Stimulated activated CD4-positive, alpha-beta T cell treated with anti-CD3 and anti-CD28 coated beads, Interleukin-12 subunit alpha, Interleukin-12 subunit beta, amount 100 ng/mL, for 4 hours (primary cell): ENCODE measurements around the gene SLC35G2.
"Not testable (repeated sequence)": the region's sequence is repeated elsewhere in the genome, so short reads cannot be mapped to it uniquely, and the experiment has no call there.

Experiments used
- DNase-seq: peaks from one replicate; pipeline ENCODE4 v3.0.0-alpha.2; 2020

Gene SLC35G2

GRCh38 chr3:136818769-136819391 is at the start of gene SLC35G2:
Gene SLC35G2, plus strand, starts transcription at chr3:136819126. Its CDS starts 35,335 bp downstream, at chr3:136854461.
- DNase-seq = peak; percentile 28

DNA sequence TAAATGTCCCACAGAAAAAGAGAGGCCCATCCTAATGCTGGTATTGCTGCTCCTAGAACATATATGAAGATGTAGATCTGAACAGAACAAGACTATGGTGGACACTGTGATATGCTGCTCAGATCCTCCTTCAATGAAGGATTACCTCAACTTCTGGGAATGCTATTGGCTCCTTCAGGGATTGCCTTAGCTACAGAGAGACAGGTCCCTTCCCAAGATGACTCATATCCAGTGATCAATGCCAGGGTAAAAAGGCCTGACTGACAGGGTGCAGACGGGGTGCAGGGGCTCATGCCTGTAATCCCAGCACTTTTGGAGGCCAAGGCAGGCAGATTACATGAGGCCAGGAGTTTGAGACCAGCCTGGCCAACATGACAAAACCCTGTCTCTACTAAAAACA is 46.2 kb upstream of the SLC35G2 start:
- DNase-seq = no peak

DNA sequence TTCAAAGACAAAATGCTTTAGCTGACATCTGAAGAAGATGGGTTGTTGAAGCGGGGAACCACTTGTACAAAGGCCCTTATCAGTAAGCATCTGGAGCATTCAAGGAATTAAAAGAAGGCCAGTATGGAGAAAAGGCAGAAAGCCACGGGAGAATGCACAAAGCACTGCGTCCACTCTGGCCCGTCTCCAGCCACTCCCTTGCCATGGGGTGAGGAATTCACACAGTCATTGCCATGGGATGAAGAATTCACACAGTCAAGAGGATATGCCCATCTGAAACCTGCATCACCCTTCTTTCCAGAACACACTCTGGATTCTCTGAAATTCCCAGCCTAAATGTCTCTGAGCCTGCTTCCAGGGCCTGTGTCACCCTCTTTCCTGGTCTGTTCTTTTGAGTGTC is 40.1 kb upstream of the SLC35G2 start:
- DNase-seq = no peak

GRCh38 chr3:136780741-136781140 is 38.2 kb upstream of the SLC35G2 start:
- no peak for DNase-seq

- DNase-seq = no peak
These were observed 35.2 kb upstream of the SLC35G2 start for GRCh38 chr3:136783708-136784191.

- DNase-seq = no peak
These were observed 31.6 kb upstream of the SLC35G2 start for GRCh38 chr3:136787349-136787748.

- DNase-seq = no peak
These were observed 30.8 kb upstream of the SLC35G2 start for GRCh38 chr3:136788154-136788553.

DNA sequence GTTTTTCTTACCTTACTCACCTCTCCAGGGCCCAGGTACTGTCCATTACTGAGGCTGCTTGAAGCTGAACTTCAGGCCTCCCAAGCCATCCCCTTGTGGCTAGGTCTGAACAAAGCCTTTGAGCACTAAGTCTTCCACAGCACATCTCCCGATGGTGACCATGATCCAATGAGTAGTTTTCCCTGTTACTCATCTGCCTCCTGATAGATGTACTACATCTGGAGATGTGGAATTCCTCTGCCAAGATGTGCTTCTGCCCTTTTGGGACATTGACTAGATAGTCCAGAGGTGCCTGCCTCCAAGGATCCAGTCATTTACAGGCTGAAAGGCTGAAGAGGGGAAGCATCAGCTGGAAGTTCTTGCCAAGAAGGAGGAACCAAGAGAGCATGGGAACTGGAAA is 28.9 kb upstream of the SLC35G2 start:
- DNase-seq = no peak

GRCh38 chr3:136790786-136791185 is 28.1 kb upstream of the SLC35G2 start:
- DNase-seq = no peak

DNA sequence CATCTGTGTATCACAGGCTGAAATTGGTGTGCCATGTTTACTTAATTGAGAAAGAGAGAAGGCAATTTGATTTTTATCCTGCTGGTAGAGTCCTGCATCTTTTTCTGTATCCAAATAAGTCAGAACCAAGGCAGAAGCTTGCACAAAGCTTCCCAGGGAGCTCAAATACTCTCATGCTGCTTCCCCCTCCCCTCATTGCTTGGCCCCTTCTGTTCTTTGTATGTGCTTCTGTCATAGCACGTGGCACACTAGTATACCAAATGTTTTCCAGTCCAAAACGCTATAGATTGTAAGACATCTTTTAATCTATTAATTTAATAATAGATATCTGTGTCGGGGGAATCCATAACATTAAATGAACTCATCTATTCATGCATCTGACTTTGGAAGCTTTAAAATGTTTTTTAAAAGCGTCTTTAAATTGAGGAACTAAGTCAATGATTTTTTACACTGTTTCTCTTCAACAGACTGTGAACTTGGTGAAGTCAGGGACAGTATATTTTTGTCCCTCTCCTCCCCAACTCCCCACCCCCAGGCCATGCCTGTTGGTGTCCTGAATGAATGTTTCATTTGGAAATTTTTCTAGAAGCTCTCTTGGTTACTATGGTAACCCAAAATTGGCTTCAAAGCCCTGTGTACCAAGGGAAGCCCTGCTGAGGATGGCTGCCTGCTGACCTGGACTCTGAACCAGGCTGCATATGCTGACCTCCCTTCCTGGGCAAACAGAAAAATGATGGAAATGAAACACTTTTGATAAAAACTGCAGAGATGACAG is 26.2 kb upstream of the SLC35G2 start:
- DNase-seq = no peak

DNA sequence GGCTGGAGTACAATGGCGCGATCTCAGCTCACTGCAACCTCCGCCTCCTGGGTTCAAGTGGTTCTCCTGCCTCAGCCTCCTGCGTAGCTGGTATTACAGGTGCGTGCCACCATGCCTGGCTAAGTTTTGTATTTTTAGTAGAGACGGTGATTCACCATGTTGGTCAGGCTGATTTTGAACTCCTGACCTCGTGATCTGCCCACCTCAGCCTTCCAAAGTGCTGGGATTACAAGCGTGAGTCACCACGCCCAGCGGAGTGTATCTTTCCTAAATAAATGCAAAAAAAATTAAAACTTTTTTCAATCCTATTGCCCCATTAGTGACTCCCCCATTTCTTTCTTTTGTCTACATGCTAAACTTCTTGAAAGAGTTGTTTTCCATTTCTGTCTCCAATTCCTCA is 17.8 kb upstream of the SLC35G2 start:
- DNase-seq = not testable (repeated sequence)

DNA sequence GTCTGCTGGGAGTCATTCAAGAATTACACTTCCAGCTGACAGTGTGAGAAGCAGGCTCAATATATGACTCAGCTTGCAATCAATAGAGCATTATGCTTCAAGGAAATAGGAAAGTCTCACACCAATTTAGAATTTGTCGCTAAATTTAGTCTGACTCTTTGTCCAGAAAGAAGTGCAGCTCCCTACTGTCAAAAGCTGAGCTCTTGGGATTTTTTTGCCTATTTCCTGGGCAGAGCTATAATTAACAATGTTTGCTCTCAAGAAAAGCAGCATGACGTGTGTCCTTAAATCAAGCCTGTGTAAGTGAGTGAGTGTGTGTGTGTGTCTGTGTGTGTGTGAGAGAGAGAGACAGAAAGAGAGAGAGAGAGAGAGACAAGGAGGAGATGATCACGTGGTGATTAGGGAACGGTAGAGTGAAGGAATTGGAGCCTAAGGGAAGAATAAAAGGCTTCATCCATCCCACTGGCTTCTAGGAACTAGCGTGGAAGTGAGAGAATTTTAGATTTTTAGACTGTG is 16.4 kb upstream of the SLC35G2 start:
- DNase-seq = no peak

GRCh38 chr3:136804141-136804540 is 14.8 kb upstream of the SLC35G2 start:
- no peak for DNase-seq

DNA sequence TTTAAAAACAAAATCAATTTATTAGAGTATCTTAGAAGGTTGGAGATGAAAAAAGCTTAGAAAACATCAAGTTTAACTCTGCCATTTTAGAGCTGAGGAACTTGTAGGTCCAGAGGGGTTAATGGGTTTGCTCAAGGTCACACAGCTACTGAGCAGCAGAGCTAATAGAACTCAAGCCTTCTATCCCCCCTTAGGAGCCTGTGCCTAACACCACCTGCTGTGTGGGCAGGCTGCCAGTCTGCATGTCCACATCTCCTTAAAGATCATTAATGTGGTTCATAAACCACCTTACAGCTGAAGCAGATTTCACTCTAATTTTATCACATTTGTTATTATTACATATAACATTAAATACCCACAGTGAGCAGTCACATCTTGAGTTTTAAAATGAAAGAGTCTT is 14.1 kb upstream of the SLC35G2 start:
- no peak for DNase-seq

DNA sequence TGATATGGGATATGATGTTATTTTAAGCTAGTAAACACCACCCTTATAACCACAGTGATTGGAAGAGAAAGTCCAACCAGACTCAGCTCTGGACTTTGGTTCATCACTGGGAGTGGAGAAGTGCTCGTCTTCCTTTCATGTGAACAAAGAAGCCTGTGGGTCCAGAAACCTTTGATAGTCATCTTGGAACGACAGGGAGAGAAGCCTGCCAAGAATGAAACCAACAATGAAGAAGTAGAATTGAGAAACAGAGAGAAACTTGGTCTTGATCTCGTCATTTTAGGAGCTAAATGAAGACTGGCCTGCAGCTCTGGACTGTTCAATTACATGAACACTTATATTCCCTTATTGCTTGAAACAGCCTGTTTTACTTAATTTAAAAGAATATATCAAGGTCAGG is 13.1 kb upstream of the SLC35G2 start:
- no peak for DNase-seq

GRCh38 chr3:136811701-136812100 is 7.2 kb upstream of the SLC35G2 start:
- DNase-seq = no peak

- no peak for DNase-seq
These were observed 1.5 kb upstream of the SLC35G2 start for GRCh38 chr3:136817448-136817847.

GRCh38 chr3:136818191-136818768 is 646 bp upstream of the SLC35G2 start:
- DNase-seq = peak; percentile 13

DNA sequence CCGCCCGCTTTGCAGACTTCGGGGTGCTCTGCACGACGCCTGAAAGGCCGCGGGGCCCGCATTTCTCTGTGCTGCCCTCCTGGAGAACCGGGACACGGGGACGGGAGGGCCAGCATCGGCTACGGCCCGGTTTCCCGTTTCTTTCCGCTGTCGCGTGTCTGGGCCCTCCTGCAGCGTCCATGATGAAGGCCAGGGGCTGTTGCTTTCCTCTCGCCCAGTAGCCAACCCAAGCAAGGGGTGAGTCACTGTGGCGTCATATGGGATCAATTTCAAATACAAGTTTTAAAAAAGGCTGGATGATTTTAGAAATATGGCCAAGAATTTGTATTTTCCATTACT is 435 bp downstream of the SLC35G2 start:
- DNase-seq = peak; percentile 1

GRCh38 chr3:136819731-136820679 is 1.1 kb downstream of the SLC35G2 start:
- DNase-seq = peak; percentile 12

GRCh38 chr3:136831461-136831860 is 12.5 kb downstream of the SLC35G2 start:
- no peak for DNase-seq

DNA sequence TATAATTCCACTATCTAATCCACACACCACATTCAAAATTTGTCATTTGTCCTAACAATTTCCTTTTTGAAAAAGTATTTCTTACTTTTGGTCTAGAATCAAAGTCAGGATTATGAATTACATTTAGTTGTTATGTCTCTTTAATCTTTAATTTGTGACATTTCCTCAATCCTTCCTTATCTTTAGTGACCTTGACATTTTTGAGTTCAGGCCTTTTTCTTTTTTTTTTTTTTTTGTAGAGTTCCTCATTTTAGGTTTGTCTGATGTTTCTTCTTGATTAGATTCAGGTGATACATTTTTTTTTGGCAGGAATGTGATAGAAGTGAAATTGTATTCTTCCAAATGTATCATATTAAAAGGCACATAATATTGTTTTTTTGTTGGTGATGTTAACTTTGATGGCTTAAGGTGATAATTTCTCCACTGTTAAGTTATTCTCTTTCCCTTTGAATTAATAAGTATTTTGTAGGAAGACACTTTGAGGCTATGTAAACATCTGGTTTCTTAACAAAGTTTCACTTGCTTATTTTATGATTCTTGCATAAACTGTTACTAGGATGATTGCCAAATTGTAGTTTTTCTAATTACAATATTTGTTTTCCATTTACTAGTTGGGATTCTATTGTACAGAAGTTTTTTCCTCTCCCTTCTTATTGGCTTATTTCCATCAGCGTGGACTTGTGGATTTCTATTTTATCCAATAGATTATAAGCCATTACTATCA is 16.3 kb downstream of the SLC35G2 start:
- DNase-seq = no peak
